Astrocyte (in vitro differentiated cells and primary cell): ENCODE data around the gene MSRB2. TPM values are rescaled to one million over a fixed set of nuclear protein-coding genes. Genes with fewer than 3 reads are reported as not detected.
"Not testable (repeated sequence)": the region's sequence is repeated elsewhere in the genome, so short reads cannot be mapped to it uniquely, and the experiment has no call there.

ENCODE experiments used
- DNase-seq: peaks from one replicate; pipeline ENCODE4 v3.0.0-alpha.2; 2010; ENCODE audit warnings: low read depth
- FAIRE-seq: peaks from 2 replicates; lab custom pipeline; 2011; peaks lifted over from hg19 to GRCh38; lab: Jason Lieb, UNC
- H2AFZ ChIP-seq: 2 replicates; pipeline ENCODE4 v1.6.0; 2012; ENCODE audit warnings: low read depth, low read length, inconsistent platforms
- H3K27ac ChIP-seq: 2 replicates; pipeline ENCODE4 v1.5.1; 2011; ENCODE audit warnings: low read depth, low read length, inconsistent platforms
- H3K27me3 ChIP-seq: 2 replicates; pipeline ENCODE4 v1.6.0; 2011; ENCODE audit warnings: low read length, inconsistent platforms; ENCODE audit not compliant: insufficient read depth
- H3K36me3 ChIP-seq: 2 replicates; pipeline ENCODE4 v1.5.1; 2011; ENCODE audit warnings: low read length, inconsistent platforms; ENCODE audit not compliant: insufficient read depth
- H3K4me1 ChIP-seq: 2 replicates; pipeline ENCODE4 v1.5.1; 2011; ENCODE audit warnings: low read length, inconsistent platforms; ENCODE audit not compliant: insufficient read depth
- H3K4me2 ChIP-seq: 2 replicates; pipeline ENCODE4 v1.6.0; 2012; ENCODE audit warnings: low read length, inconsistent platforms
- H3K4me3 ChIP-seq: 2 replicates; pipeline ENCODE4 v1.5.1; 2011; ENCODE audit warnings: low read depth, mild to moderate bottlenecking, low read length, inconsistent platforms; ENCODE audit not compliant: insufficient read depth
- H3K79me2 ChIP-seq: 2 replicates; pipeline ENCODE4 v1.6.0; 2012; ENCODE audit warnings: mild to moderate bottlenecking, low read length, inconsistent platforms; ENCODE audit not compliant: insufficient read depth
- H3K9ac ChIP-seq: 2 replicates; pipeline ENCODE4 v1.6.0; 2012; ENCODE audit warnings: mild to moderate bottlenecking, low read length, inconsistent platforms
- H3K9me3 ChIP-seq: 2 replicates; pipeline ENCODE4 v1.5.1; 2012; ENCODE audit warnings: low read depth, mild to moderate bottlenecking, low read length, inconsistent platforms; ENCODE audit not compliant: insufficient read depth
- H4K20me1 ChIP-seq: 2 replicates; pipeline ENCODE4 v1.6.0; 2012; ENCODE audit warnings: low read length, inconsistent platforms; ENCODE audit not compliant: insufficient read depth
- H3K27ac Mint-ChIP-seq: one replicate; pipeline ENCODE4 v1.8.0; 2021; ENCODE audit warnings: mild to moderate bottlenecking, mixed read lengths; ENCODE audit not compliant: unreplicated experiment
- H3K27me3 Mint-ChIP-seq: one replicate; pipeline ENCODE4 v1.8.0; 2021; ENCODE audit warnings: low read depth, mixed read lengths; ENCODE audit not compliant: unreplicated experiment
- H3K36me3 Mint-ChIP-seq: one replicate; pipeline ENCODE4 v1.8.0; 2021; ENCODE audit warnings: low read depth, mixed read lengths; ENCODE audit not compliant: unreplicated experiment
- H3K4me1 Mint-ChIP-seq: one replicate; pipeline ENCODE4 v1.8.0; 2021; ENCODE audit warnings: low read depth, mixed read lengths; ENCODE audit not compliant: unreplicated experiment
- H3K4me3 Mint-ChIP-seq: one replicate; pipeline ENCODE4 v1.8.0; 2021; ENCODE audit warnings: mild to moderate bottlenecking, moderate library complexity, mixed read lengths; ENCODE audit not compliant: unreplicated experiment
- H3K9me3 Mint-ChIP-seq: one replicate; pipeline ENCODE4 v1.8.0; 2021; ENCODE audit warnings: mild to moderate bottlenecking, mixed read lengths; ENCODE audit not compliant: unreplicated experiment
- EZH2 ChIP-seq: IDR thresholded peaks from 2 replicates; pipeline ENCODE4 v1.6.1; 2012; ENCODE audit warnings: mild to moderate bottlenecking, low read length, inconsistent platforms; ENCODE audit not compliant: insufficient read depth
- total RNA-seq: library from RNA; stranded (reverse); gene quantifications from 2 replicates; pipeline ENCODE4 v1.2.1, GENCODE V29; 2021
- TF ChIP-seq, protein P1 (sequence below): IDR thresholded peaks from 2 replicates; pipeline ENCODE4 v1.5.1; 2011; ENCODE audit warnings: low read depth, mild to moderate bottlenecking, inconsistent platforms, low read length, moderate library complexity; ENCODE audit not compliant: insufficient read depth

The MSRB2 gene
- total RNA-seq, 1 donor from 2014 or later: 18.9 TPM

DNA sequence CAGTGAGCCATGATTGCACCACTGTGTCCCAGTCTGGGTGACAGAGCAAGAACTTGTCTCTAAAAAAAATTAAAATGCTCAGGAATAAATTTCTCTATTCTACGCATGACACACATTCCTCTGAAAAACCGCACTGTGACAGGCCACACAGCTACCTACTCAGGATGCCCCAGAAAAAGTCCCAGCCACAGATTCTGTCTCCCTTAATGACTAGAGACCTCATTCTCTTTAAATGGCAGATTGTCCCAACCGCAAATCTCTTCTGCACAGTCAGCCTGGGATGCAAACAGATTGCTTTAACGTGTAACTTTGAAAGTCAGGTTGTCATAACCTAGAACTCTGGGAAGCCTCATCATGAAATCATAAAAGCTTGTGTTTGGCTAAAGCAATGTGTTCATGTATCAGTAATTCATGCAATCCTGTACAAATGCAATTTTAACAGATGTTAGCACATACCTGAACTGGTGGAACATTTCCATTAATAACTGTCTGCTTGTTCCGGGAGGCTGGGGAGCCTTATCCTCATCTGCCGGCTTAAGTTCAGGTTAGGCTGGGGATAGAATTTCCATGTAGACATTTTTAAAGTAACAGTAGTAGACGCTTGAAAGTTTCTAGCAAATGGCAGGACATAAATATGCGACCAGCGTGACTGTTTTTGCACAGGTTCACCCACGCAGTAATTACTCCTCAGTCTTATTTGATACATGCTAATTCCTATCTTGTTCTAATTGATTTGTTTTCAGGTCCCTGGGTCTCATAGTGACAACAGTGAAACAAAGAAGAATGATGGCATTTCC lies 26.2 kb upstream of the MSRB2 start:
- no peaks in the 10 kb centered on the region for H3K9me3 ChIP-seq
- peaks cover 7% of the 10 kb centered on the region for H3K4me1 ChIP-seq
- H3K79me2 ChIP-seq: no peaks in the 10 kb centered on the region
- no peaks in the 10 kb centered on the region for H3K27me3 ChIP-seq
- H3K4me3 ChIP-seq: no peak overlapping the region
- Mint-ChIP-seq H3K4me3 (no peak overlapping the region), H3K27me3 (peaks cover 9% of the 10 kb centered on the region), H3K36me3 (no peaks in the 10 kb centered on the region), H3K9me3 (no peaks in the 10 kb centered on the region), H3K4me1 (no peaks in the 10 kb centered on the region), H3K27ac (no peak overlapping the region)
- no peaks in the 10 kb centered on the region for H4K20me1 ChIP-seq
- no peak overlapping the region for H3K27ac ChIP-seq
- no peak overlapping the region for H2AFZ ChIP-seq
- no peak for DNase-seq
- H3K4me2 ChIP-seq: no peak overlapping the region
- TF ChIP-seq, protein P1, sequence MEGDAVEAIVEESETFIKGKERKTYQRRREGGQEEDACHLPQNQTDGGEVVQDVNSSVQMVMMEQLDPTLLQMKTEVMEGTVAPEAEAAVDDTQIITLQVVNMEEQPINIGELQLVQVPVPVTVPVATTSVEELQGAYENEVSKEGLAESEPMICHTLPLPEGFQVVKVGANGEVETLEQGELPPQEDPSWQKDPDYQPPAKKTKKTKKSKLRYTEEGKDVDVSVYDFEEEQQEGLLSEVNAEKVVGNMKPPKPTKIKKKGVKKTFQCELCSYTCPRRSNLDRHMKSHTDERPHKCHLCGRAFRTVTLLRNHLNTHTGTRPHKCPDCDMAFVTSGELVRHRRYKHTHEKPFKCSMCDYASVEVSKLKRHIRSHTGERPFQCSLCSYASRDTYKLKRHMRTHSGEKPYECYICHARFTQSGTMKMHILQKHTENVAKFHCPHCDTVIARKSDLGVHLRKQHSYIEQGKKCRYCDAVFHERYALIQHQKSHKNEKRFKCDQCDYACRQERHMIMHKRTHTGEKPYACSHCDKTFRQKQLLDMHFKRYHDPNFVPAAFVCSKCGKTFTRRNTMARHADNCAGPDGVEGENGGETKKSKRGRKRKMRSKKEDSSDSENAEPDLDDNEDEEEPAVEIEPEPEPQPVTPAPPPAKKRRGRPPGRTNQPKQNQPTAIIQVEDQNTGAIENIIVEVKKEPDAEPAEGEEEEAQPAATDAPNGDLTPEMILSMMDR: no peak
- H3K36me3 ChIP-seq: no peaks in the 10 kb centered on the region
- no peak for FAIRE-seq
- H3K9ac ChIP-seq: no peak overlapping the region

- H4K20me1 ChIP-seq, H3K4me1 ChIP-seq, H3K4me3 Mint-ChIP-seq, H3K79me2 ChIP-seq, H3K36me3 Mint-ChIP-seq, H3K27ac ChIP-seq, H2AFZ ChIP-seq, H3K4me1 Mint-ChIP-seq, H3K9me3 Mint-ChIP-seq, H3K36me3 ChIP-seq, H3K9ac ChIP-seq, H3K4me2 ChIP-seq, H3K27me3 ChIP-seq, H3K9me3 ChIP-seq, H3K4me3 ChIP-seq, FAIRE-seq, DNase-seq, H3K27ac Mint-ChIP-seq, H3K27me3 Mint-ChIP-seq: not testable (repeated sequence)
Observed at GRCh38 chr10:23070092-23070912, 25.1 kb upstream of the MSRB2 start.

GRCh38 chr10:23070913-23071218 lies 24.5 kb upstream of the MSRB2 start:
- Mint-ChIP-seq H3K27ac (no peak overlapping the region), H3K4me1 (no peaks in the 10 kb centered on the region), H3K4me3 (no peak overlapping the region), H3K36me3 (no peaks in the 10 kb centered on the region), H3K27me3 (peaks cover 9% of the 10 kb centered on the region), H3K9me3 (no peaks in the 10 kb centered on the region)
- no peaks in the 10 kb centered on the region for H3K9me3 ChIP-seq
- no peak for TF ChIP-seq EZH2
- TF ChIP-seq, protein P1: no peak
- no peaks in the 10 kb centered on the region for H3K27me3 ChIP-seq
- H3K36me3 ChIP-seq: no peaks in the 10 kb centered on the region
- H3K9ac ChIP-seq: no peak overlapping the region
- no peak overlapping the region for H3K27ac ChIP-seq
- H3K79me2 ChIP-seq: no peaks in the 10 kb centered on the region
- H4K20me1 ChIP-seq: no peaks in the 10 kb centered on the region
- FAIRE-seq (no peak), DNase-seq (no peak)
- H3K4me1 ChIP-seq: peaks cover under 1% of the 10 kb centered on the region
- no peak overlapping the region for H3K4me3 ChIP-seq
- no peak overlapping the region for H2AFZ ChIP-seq
- H3K4me2 ChIP-seq: no peak overlapping the region

DNA sequence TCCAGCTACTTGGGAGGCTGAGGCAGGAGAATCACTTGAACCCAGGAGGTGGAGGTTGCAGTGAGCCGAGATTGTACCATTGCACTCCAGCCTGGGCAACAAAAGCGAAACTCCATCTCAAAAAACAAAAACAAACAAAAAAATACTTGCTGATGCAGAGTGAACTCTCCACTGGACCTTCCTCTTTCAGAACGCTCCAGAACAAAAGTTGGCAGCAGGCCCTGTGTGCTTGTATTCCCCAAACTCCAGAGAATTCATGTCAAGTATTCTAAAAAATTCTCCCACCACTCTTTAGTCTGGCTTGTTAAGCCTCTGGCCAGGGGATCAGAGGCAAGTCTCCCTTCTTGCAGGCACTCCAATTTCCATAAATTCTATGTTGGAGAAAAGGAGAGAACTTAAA lies 22.8 kb upstream of the MSRB2 start:
- not testable (repeated sequence) for H3K9me3 Mint-ChIP-seq, H3K79me2 ChIP-seq, H3K4me1 ChIP-seq, H3K27ac Mint-ChIP-seq, H3K4me3 Mint-ChIP-seq, H3K4me1 Mint-ChIP-seq, H3K36me3 Mint-ChIP-seq, H3K27ac ChIP-seq, DNase-seq, H3K9me3 ChIP-seq, H2AFZ ChIP-seq, H3K9ac ChIP-seq, H3K4me2 ChIP-seq, H4K20me1 ChIP-seq, H3K4me3 ChIP-seq, H3K36me3 ChIP-seq, H3K27me3 ChIP-seq, FAIRE-seq
- H3K27me3 Mint-ChIP-seq: peaks cover 11% of the 10 kb centered on the region
